H1 (cell line): ENCODE results near the gene KIAA1671. TPM values are rescaled to one million over a fixed set of nuclear protein-coding genes. Genes with fewer than 3 reads are reported as not detected.
A peak's percentile ranks its signal among the peaks of the same experiment; 100 is the strongest.

ENCODE experiments used
- CTCF ChIA-PET: fragments of 300-600 bp; sonication (Branson Sonifier 250); formaldehyde crosslinking; loops from one replicate; lab custom pipeline; 2021; ENCODE audit not compliant: partially characterized antibody; lab: Charles Lee
- POLR2A ChIA-PET: fragments of 300-600 bp; sonication (Branson Sonifier 250); formaldehyde crosslinking; loops from one replicate; lab custom pipeline; 2021; ENCODE audit warnings: inconsistent platforms; ENCODE audit not compliant: partially characterized antibody; lab: Charles Lee
- DNase-seq, 2 experiments: peaks; one replicate each; pipeline versions ENCODE4 v3.0.0 to v3.0.0-alpha.2; 2010 to 2022; ENCODE audit warnings: low spot score in 2 of 2, low read depth in 1 of 2, mixed read lengths in 1 of 2
- FAIRE-seq: peaks from 2 replicates; lab custom pipeline; 2011; peaks lifted over from hg19 to GRCh38; lab: Jason Lieb, UNC
- H2AFZ ChIP-seq: 2 replicates; pipeline ENCODE4 v1.8.1; 2012; ENCODE audit warnings: low read length, inconsistent platforms
- H2AK5ac ChIP-seq: 2 replicates; pipeline ENCODE4 v1.6.1; 2013; ENCODE audit warnings: low read depth, low read length
- H2BK120ac ChIP-seq: replicated peaks from 2 replicates; pipeline ENCODE3; 2013; ENCODE audit warnings: low read depth, low read length, inconsistent platforms
- H2BK12ac ChIP-seq: 2 replicates; pipeline ENCODE4 v1.6.1; 2013; ENCODE audit warnings: low read depth, low read length
- H2BK15ac ChIP-seq: 2 replicates; pipeline ENCODE4 v1.6.1; 2013; ENCODE audit warnings: low read length
- H2BK20ac ChIP-seq: 2 replicates; pipeline ENCODE4 v1.6.1; 2013; ENCODE audit warnings: low read length
- H2BK5ac ChIP-seq: 2 replicates; pipeline ENCODE4 v1.6.1; 2013; ENCODE audit warnings: low read depth, low read length
- H3K14ac ChIP-seq: 2 replicates; pipeline ENCODE4 v1.6.1; 2013; ENCODE audit warnings: inconsistent platforms; ENCODE audit not compliant: insufficient read length
- H3K18ac ChIP-seq: 2 replicates; pipeline ENCODE4 v1.6.1; 2013; ENCODE audit warnings: low read length; ENCODE audit errors: extremely low read depth
- H3K23ac ChIP-seq: 2 replicates; pipeline ENCODE4 v1.6.1; 2013; ENCODE audit warnings: inconsistent platforms; ENCODE audit not compliant: insufficient read length
- H3K23me2 ChIP-seq: 2 replicates; pipeline ENCODE4 v1.6.1; 2013; ENCODE audit warnings: low read depth, low read length
- H3K27ac ChIP-seq: 2 replicates; pipeline ENCODE4 v1.6.1; 2011; ENCODE audit warnings: low read depth, low read length, inconsistent platforms
- H3K27me3 ChIP-seq, 4 experiments: replicated peaks in 1 of 4; 1 replicate in 1 of 4; 2 replicates in 3 of 4; pipeline versions ENCODE4 v1.6.1 to v1.8.1; 2011 to 2013; ENCODE audit warnings: low read length in 3 of 4, mild to moderate bottlenecking in 3 of 4, inconsistent platforms in 2 of 4, mixed read lengths in 2 of 4, moderate library complexity in 1 of 4; ENCODE audit not compliant: control insufficient read depth in 3 of 4, insufficient read depth in 3 of 4; ENCODE audit errors: extremely low read depth in 1 of 4
- H3K36me3 ChIP-seq, 4 experiments: 2 replicates each; pipeline versions ENCODE4 v1.6.1 to v1.8.1; 2011 to 2013; ENCODE audit warnings: mild to moderate bottlenecking in 4 of 4, low read length in 3 of 4, moderate library complexity in 2 of 4, control low read depth in 1 of 4, inconsistent platforms in 1 of 4; ENCODE audit not compliant: insufficient read depth in 4 of 4, control insufficient read depth in 2 of 4
- H3K4ac ChIP-seq: replicated peaks from 2 replicates; pipeline ENCODE3; 2013; ENCODE audit warnings: low read length, low read depth, mixed read lengths, inconsistent platforms; ENCODE audit not compliant: insufficient read length
- H3K4me1 ChIP-seq, 4 experiments: replicated peaks in 1 of 4; 1 replicate in 1 of 4; 2 replicates in 3 of 4; pipeline versions ENCODE4 v1.6.1 to v1.8.1; 2011 to 2013; ENCODE audit warnings: low read length in 3 of 4, inconsistent platforms in 2 of 4, mixed read lengths in 1 of 4; ENCODE audit not compliant: insufficient read depth in 4 of 4, control insufficient read depth in 3 of 4
- H3K4me2 ChIP-seq, 2 experiments: 2 replicates each; pipeline versions ENCODE4 v1.6.1 to v1.8.1; 2011 to 2013; ENCODE audit warnings: low read depth in 2 of 2, low read length in 2 of 2, control low read depth in 1 of 2, inconsistent platforms in 1 of 2, mild to moderate bottlenecking in 1 of 2; ENCODE audit not compliant: insufficient read depth in 1 of 2
- H3K4me3 ChIP-seq, 4 experiments: fragments of 200-600, 300-600 bp in 1 of 4; sonication (generic), shearing (Covaris generic), sonication (Bioruptor Twin) in 1 of 4; 2 replicates each; pipeline versions ENCODE4 v1.5.1 to v1.8.1; 2011 to 2016; ENCODE audit warnings: low read length in 4 of 4, low read depth in 3 of 4, control low read depth in 2 of 4, inconsistent platforms in 2 of 4, mild to moderate bottlenecking in 2 of 4, mixed read lengths in 1 of 4, moderate library complexity in 1 of 4; ENCODE audit not compliant: insufficient read depth in 2 of 4; ENCODE audit errors: extremely low read depth in 1 of 4
- H3K56ac ChIP-seq: replicated peaks from 2 replicates; pipeline ENCODE3; 2013; ENCODE audit warnings: low read depth, mild to moderate bottlenecking, mixed read lengths, low read length, inconsistent platforms; ENCODE audit not compliant: insufficient read length
- H3K79me1 ChIP-seq: 2 replicates; pipeline ENCODE4 v1.6.1; 2013; ENCODE audit warnings: low read depth, low read length, control low read depth
- H3K79me2 ChIP-seq, 2 experiments: 2 replicates each; pipeline versions ENCODE4 v1.6.1 to v1.8.1; 2012 to 2013; ENCODE audit warnings: low read length in 2 of 2, mild to moderate bottlenecking in 2 of 2, inconsistent platforms in 1 of 2; ENCODE audit not compliant: insufficient read depth in 2 of 2, control insufficient read depth in 1 of 2
- H3K9ac ChIP-seq, 4 experiments: replicated peaks in 1 of 4; 1 replicate in 1 of 4; 2 replicates in 3 of 4; pipeline versions ENCODE4 v1.6.1 to v1.8.1; 2011 to 2013; ENCODE audit warnings: low read depth in 3 of 4, low read length in 3 of 4, control low read depth in 2 of 4, mild to moderate bottlenecking in 2 of 4, moderate library complexity in 2 of 4, inconsistent platforms in 1 of 4; ENCODE audit errors: extremely low read depth in 1 of 4
- H3K9me3 ChIP-seq, 2 experiments: 2 replicates each; pipeline versions ENCODE4 v1.6.1 to v1.8.1; 2012 to 2013; ENCODE audit warnings: mild to moderate bottlenecking in 2 of 2, moderate library complexity in 2 of 2, control low read depth in 1 of 2, inconsistent platforms in 1 of 2, low read depth in 1 of 2, low read length in 1 of 2, mixed read lengths in 1 of 2; ENCODE audit not compliant: insufficient read depth in 2 of 2
- H4K20me1 ChIP-seq, 2 experiments: replicated peaks in 1 of 2; 2 replicates each; pipeline versions ENCODE3 to v1.8.1; 2011 to 2013; ENCODE audit warnings: inconsistent platforms in 2 of 2, low read length in 2 of 2, mild to moderate bottlenecking in 1 of 2; ENCODE audit not compliant: insufficient read depth in 2 of 2, control insufficient read depth in 1 of 2
- H4K5ac ChIP-seq: 2 replicates; pipeline ENCODE4 v1.6.1; 2013; ENCODE audit warnings: low read length, low read depth, mixed read lengths, inconsistent platforms; ENCODE audit not compliant: insufficient read length
- H4K8ac ChIP-seq: 2 replicates; pipeline ENCODE4 v1.8.0; 2013; ENCODE audit warnings: mild to moderate bottlenecking, moderate library complexity, low read length, inconsistent platforms; ENCODE audit not compliant: insufficient read depth; ENCODE audit errors: extremely low read depth
- H4K91ac ChIP-seq: replicated peaks from 2 replicates; pipeline ENCODE3; 2013; ENCODE audit warnings: low read length, mixed read lengths, inconsistent platforms; ENCODE audit not compliant: insufficient read length
- CHD2 ChIP-seq: IDR thresholded peaks from 2 replicates; pipeline ENCODE4 v1.6.1; 2012; ENCODE audit warnings: low read length, improper control_type of control experiment
- CTCF ChIP-seq, 3 experiments: IDR thresholded peaks; 1 replicate in 2 of 3; 2 replicates in 1 of 3; pipeline versions ENCODE4 v1.5.1 to v1.6.1; 2011; ENCODE audit warnings: low read length in 3 of 3, mild to moderate bottlenecking in 3 of 3, inconsistent platforms in 2 of 3, low read depth in 1 of 3, moderate library complexity in 1 of 3; ENCODE audit not compliant: insufficient read depth in 1 of 3; ENCODE audit errors: control extremely low read depth in 1 of 3
- RAD21 ChIP-seq, 2 experiments: IDR thresholded peaks in 1 of 2; conservative IDR thresholded peaks in 1 of 2; 2 replicates each; pipeline ENCODE4 v1.6.1; 2011; ENCODE audit warnings: low read depth in 2 of 2, low read length in 2 of 2, improper control_type of control experiment in 1 of 2, inconsistent platforms in 1 of 2, mild to moderate bottlenecking in 1 of 2, moderate library complexity in 1 of 2
- SAP30 ChIP-seq: fragments of 300-600 bp; sonication (generic); IDR thresholded peaks from 2 replicates; pipeline ENCODE4 v1.7.1; 2012; ENCODE audit warnings: low read length, moderate library complexity, mild to moderate bottlenecking, inconsistent platforms; ENCODE audit not compliant: insufficient read depth, insufficient replicate concordance
- SP4 ChIP-seq: IDR thresholded peaks from 2 replicates; pipeline ENCODE4 v1.6.1; 2012; ENCODE audit warnings: low read length, inconsistent platforms
- TAF7 ChIP-seq: optimal IDR thresholded peaks from 2 replicates; pipeline ENCODE3; 2011; ENCODE audit warnings: low read depth, mild to moderate bottlenecking, inconsistent platforms, low read length, moderate library complexity, borderline replicate concordance
- TCF12 ChIP-seq: IDR thresholded peaks from 2 replicates; pipeline ENCODE4 v1.6.1; 2011; ENCODE audit warnings: low read depth, mild to moderate bottlenecking, low read length
- TEAD4 ChIP-seq: IDR thresholded peaks from 2 replicates; pipeline ENCODE4 v1.6.1; 2012; ENCODE audit warnings: low read depth, low read length, inconsistent platforms, mixed read lengths
- WGBS, 2 experiments: shearing (Covaris generic) in 1 of 2; methylation state at CpG; one replicate each; pipeline versions ENCODE4 v1.1.6 to v1.1.7; 2013 to 2015; ENCODE audit warnings: low lambda C conversion rate in 2 of 2, mixed read lengths in 2 of 2, inconsistent platforms in 1 of 2, low coverage in 1 of 2, missing lambda C conversion rate in 1 of 2; ENCODE audit not compliant: insufficient replicate concordance in 2 of 2, insufficient coverage in 1 of 2, insufficient read length in 1 of 2; ENCODE audit errors: extremely low coverage in 1 of 2, missing lambda C conversion rate in 1 of 2; 5-methylcytosine and 5-hydroxymethylcytosine counted together
- polyA plus RNA-seq, 7 experiments: library from polyadenylated mRNA; depleted of rRNA in 3 of 7; stranded (reverse) in 5 of 7; unstranded in 2 of 7; fragments of >200 nt in 5 of 7; fragments of 200-250 nt in 2 of 7; gene quantifications; 1 replicate in 5 of 7; 2 replicates in 1 of 7; 4 replicates in 1 of 7; pipeline versions ENCODE4 v1.2.1 to v1.2.3, GENCODE V29; 2011 to 2013; ENCODE audit warnings: missing spikeins in 2 of 7, mixed read lengths in 2 of 7
- total RNA-seq: library from RNA; stranded (reverse); fragmentation: NEBNext Ultra II Directional; extraction: Animal tissue kit (Norgen Biotek cat#: 25700); gene quantifications from 2 replicates; pipeline ENCODE4 v1.2.1, GENCODE V29; 2021

KIAA1671 gene
- total and polyA plus RNA-seq, 2 of the 8 experiments (the other 6 are each of a cell fraction or from before 2014, with no cell fraction given), result 6.4 to 23.9 TPM

- FAIRE-seq, result no peak
- POLR2A ChIA-PET, result no interaction called here
- Histone ChIP-seq H3K14ac (no peak overlapping the region), H2BK12ac (no peak overlapping the region), H3K27me3 (no peaks in the 10 kb centered on the region; a peak in 1 of 7 replicates), H4K8ac (no peak overlapping the region), H3K56ac (no peak overlapping the region), H2BK15ac (no peak overlapping the region), H2BK5ac (no peak overlapping the region), H3K4me3 (no peak overlapping the region), H2AK5ac (no peak overlapping the region), H2BK20ac (no peak overlapping the region), H3K79me2 (no peaks in the 10 kb centered on the region), H3K4ac (no peak overlapping the region), H3K36me3 (no peaks in the 10 kb centered on the region), H3K4me2 (no peak overlapping the region), H3K4me1 (peaks cover 0 to 4% (median 2%) of the 10 kb centered on the region in 4 experiments; a peak in 4 of 7 replicates), H3K27ac (no peak overlapping the region), H4K20me1 (peaks cover 0 to 9% of the 10 kb centered on the region in 2 experiments), H3K9ac (no peak overlapping the region), H3K9me3 (no peaks in the 10 kb centered on the region), H3K18ac (no peak overlapping the region), H3K79me1 (no peaks in the 10 kb centered on the region; the same call in 1 of the 2 replicates), H2AFZ (no peak overlapping the region), H2BK120ac (no peak overlapping the region), H4K91ac (no peak overlapping the region), H3K23ac (no peak overlapping the region), H3K23me2 (no peaks in the 10 kb centered on the region), H4K5ac (no peak overlapping the region)
- peak; percentile 6; the same call in 1 of the 2 replicates for TF ChIP-seq TEAD4
- TF ChIP-seq CHD2, result no peak
- TF ChIP-seq TAF7, result no peak
- TF ChIP-seq TCF12, result no peak
- no peak for TF ChIP-seq SAP30
- peak in 1 of 3 experiments; percentile 26; a peak in 1 of 4 replicates for TF ChIP-seq CTCF (IDR thresholded peaks at IDR 0.05; ENCODE audit: control extremely low read depth in 1 of 3, insufficient read depth in 1 of 3, low read depth in 1 of 3, low read length in 3 of 3)
- TF ChIP-seq RAD21 (IDR thresholded peaks at IDR 0.05 in 1 of 2, conservative IDR thresholded peaks at IDR 0.05 in 1 of 2; ENCODE audit: low read depth in 2 of 2, low read length in 2 of 2), result no peak; a peak in 1 of 4 replicates
- TF ChIP-seq SP4, result no peak
- 87% methylated on average over 7 of the region's 7 CpGs; no CpG with 5 or more reads in 1 of the 2 experiments for WGBS, 2 experiments
- no peak for DNase-seq
- CTCF ChIA-PET, result interaction anchor here (0.7 to 0.9 kb wide), 2 partner anchors 12 to 34 kb away, joined by 3 read pairs; no protein-coding TSS in a partner anchor
These were observed 189.6 kb downstream of the KIAA1671 start for GRCh38 chr22:25142102-25142501.
